OCI-LY3 (cell line): ENCODE measurements around the gene VTCN1.

Experiments used
- EZH2phosphoT487 ChIP-seq: fragments of 200-600 bp; shearing (Covaris generic); IDR thresholded peaks from 2 replicates; pipeline ENCODE4 v1.6.1; 2018; ENCODE audit warnings: antibody characterized with exemption, mixed run types, low read depth
- TF ChIP-seq, protein P1 (sequence below): fragments of 200-600, 300-600 bp; sonication (generic); IDR thresholded peaks from 2 replicates; pipeline ENCODE4 v1.5.1; 2014; ENCODE audit warnings: antibody characterized with exemption, low read length, low read depth

DNA sequence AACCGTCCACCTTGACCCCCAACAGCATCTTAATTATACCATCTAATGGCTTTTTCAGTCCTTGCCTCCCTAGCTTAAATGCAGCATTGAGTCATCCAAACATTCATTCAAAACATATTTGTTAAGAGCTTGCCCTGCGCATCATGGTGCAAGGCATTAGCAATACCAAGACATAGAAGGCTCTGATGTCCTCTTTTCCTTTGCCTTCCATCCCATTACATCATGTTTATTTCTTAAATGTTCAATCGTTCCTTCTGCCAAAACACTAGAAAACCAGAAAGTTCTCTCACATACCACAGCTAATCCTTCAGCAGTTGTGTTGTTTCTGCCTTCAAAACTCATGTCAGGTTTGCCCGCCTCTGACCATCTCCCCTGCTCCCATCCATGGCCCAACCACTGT, 29.8 kb upstream of the VTCN1 start:
- TF ChIP-seq, protein P1, sequence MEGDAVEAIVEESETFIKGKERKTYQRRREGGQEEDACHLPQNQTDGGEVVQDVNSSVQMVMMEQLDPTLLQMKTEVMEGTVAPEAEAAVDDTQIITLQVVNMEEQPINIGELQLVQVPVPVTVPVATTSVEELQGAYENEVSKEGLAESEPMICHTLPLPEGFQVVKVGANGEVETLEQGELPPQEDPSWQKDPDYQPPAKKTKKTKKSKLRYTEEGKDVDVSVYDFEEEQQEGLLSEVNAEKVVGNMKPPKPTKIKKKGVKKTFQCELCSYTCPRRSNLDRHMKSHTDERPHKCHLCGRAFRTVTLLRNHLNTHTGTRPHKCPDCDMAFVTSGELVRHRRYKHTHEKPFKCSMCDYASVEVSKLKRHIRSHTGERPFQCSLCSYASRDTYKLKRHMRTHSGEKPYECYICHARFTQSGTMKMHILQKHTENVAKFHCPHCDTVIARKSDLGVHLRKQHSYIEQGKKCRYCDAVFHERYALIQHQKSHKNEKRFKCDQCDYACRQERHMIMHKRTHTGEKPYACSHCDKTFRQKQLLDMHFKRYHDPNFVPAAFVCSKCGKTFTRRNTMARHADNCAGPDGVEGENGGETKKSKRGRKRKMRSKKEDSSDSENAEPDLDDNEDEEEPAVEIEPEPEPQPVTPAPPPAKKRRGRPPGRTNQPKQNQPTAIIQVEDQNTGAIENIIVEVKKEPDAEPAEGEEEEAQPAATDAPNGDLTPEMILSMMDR = no peak
- TF ChIP-seq EZH2phosphoT487 = no peak
